Superior temporal gyrus (tissue), 1 donor: ENCODE data around the gene FGF22.
"Not testable (repeated sequence)": the region's sequence is repeated elsewhere in the genome, so short reads cannot be mapped to it uniquely, and the experiment has no call there.

Source experiments
- DNase-seq: peaks from one replicate; pipeline ENCODE4 v3.0.0-alpha.2; 2016; ENCODE audit errors: extremely low spot score

The FGF22 gene

DNA sequence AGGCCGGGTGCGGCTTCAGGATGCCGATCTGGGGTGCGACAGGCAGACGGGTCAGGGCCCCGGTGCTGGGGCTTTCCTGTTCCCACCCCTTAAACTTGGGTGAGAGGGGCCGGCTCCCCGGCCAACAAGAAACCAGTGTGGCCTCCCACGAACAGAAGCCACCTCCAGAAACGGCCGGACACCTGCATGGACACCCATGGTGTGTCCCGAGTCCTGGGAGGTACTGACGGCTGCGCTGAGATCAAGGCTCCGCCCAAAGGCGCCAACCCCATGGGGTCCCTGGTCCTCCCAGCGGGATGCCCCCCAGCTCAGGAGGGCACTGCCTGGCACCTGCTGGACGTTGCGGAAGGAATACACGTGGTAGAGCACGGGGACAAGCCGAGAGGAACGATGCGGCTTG, 17.9 kb upstream of the FGF22 start:
- DNase-seq = no peak

DNA sequence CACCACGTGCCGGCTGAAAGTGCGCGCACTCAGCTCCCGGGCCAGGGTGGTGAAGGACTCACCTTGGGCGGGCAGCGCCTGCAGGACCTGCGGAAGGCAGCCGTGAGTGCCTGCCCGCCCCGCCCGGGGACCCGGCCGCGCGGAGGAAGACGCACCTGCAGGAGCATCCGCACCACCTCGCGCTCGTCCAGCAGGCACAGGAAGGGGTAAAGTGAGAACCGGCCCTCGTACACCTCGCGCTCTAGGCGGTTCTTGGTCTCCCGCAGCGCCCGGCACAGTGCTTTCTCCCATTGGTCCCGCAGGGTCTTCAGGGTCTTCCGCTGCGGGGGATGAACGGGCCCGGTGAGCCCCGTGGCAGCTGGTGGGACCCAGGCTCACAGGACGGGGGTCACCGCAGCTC, 17.0 kb upstream of the FGF22 start:
- no peak for DNase-seq

GRCh38 chr19:623175-623916, 16.3 kb upstream of the FGF22 start:
- DNase-seq = no peak

DNA sequence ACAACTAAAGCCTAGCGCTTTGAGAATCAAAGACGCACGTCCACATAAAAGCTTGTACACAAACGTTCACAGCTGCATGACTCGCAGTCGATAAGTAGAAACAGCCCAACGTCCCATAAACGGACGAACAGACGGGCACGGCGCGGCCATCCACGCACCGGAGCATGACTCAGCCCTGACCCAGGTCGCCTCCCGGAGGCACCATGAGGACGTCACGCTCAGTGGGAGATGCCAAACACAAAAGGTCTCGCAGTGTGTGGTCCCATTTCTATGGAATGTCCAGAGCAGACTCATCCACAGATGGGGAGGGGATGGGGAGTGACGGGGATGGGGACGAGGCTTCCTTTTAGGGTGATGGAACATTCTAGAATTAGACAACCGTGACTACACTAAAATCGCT, 15.7 kb upstream of the FGF22 start:
- DNase-seq = no peak

- no peak for DNase-seq
Observed at GRCh38 chr19:624433-625109, 15.1 kb upstream of the FGF22 start.

DNA sequence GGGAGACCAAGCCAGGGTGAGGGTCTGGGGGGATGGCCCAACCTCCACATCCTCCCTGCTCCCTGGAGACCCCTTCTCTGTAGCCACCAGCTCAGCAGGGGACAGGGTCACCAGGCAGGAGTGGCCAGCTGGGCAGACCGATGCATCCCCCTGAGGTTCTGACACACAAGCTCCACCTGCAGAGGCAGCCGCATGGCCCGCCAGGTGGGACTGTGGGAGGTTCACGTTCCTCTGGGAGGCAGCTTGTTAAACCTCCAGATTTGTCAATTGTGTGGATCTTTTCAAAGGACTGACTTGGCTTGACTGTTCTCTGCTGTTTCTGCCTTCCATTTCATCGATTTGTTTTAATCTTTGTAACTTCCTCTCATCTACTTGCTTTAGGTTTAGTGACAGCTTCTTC, 14.4 kb upstream of the FGF22 start:
- no peak for DNase-seq

- DNase-seq = not testable (repeated sequence)
Observed at GRCh38 chr19:626566-626965, 13.1 kb upstream of the FGF22 start.

GRCh38 chr19:628168-628567, 11.5 kb upstream of the FGF22 start:
- no peak for DNase-seq

DNA sequence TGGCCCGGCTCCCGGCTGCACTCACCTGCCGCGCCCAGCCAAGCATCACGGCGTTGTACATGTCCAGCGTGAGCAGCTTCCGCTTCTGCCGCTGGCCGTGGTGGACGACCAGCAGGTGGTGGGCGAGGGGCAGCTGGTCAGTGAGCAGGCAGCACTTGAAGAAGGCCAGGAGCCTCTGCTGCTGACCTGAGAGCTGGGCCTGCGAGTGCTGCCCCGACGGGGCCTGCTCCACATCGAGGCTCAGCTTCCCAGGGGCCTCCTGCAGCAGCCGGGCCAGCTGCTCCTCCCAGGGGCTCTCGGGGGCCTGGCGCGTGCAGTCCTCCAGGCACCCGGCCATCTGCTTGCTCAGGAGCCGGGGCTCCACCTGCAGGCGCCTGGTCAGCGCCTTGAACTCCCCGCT, 10.2 kb upstream of the FGF22 start:
- DNase-seq = not testable (repeated sequence)

DNA sequence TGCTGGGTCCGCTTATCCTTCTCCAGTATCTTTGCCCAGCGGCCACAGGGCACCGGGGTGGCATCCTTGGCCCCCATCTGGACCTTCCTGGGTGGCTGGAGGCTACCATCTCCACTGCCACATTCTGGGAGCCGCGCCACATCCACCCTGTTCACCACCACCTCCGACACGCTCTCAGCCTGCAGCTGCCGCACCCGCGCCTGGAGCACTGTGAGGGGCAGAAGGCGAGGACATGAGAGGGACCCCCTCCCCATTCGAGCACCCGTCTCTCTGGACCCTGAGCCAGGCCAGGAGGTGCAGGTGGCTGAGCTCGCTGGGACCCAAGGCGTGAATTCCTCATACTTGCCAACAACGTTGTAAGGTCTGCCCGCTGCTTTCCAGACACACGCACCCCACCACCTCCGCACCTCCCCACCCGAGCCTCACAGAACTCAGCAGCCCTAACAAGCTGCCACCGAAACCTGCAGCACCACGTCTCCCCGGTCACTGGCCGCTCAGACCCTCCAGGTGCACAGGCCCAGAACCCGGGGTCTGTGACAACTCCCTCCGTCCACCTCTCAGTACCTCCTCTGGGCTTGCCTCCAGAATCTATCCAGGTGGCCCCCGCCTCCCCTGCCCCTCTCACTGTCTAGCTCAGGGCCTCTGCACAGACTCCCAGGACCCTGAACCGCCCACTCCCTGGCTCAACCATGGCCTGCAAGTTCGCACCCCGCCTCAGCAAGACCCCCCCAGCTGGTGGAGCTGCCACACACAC, 9.5 kb upstream of the FGF22 start:
- no peak for DNase-seq

DNA sequence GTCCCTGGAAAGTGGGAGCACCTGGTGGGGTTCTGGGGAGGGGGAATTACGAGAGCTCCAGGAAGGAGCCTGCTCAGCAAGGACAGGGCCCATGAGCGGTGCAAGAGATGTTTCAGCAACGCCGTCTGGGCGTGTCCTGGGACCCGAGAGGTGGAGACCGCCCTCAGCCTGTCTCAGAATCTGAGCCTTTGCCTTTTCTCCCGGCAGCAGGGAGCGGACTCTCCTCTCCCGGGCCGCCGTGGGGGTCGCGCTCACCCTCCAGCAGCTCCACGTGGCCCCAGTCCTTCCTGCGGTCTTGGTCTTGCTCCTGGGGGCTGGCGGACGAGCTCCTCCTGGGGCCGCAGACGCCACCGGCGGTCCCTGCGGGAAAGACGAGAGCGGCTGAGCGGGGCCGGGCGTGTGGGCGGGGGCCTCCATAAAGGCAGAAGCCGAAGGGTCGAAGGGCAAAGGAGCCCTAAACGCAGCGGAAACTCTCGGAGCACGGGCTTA, 7.1 kb upstream of the FGF22 start:
- DNase-seq = no peak

GRCh38 chr19:633068-633785, 6.5 kb upstream of the FGF22 start, which contains the start of gene POLRMT:
POLRMT (minus strand) TSS chr19:633537; CDS start chr19:633512, 25 bp downstream.
- DNase-seq = peak; percentile 97

DNA sequence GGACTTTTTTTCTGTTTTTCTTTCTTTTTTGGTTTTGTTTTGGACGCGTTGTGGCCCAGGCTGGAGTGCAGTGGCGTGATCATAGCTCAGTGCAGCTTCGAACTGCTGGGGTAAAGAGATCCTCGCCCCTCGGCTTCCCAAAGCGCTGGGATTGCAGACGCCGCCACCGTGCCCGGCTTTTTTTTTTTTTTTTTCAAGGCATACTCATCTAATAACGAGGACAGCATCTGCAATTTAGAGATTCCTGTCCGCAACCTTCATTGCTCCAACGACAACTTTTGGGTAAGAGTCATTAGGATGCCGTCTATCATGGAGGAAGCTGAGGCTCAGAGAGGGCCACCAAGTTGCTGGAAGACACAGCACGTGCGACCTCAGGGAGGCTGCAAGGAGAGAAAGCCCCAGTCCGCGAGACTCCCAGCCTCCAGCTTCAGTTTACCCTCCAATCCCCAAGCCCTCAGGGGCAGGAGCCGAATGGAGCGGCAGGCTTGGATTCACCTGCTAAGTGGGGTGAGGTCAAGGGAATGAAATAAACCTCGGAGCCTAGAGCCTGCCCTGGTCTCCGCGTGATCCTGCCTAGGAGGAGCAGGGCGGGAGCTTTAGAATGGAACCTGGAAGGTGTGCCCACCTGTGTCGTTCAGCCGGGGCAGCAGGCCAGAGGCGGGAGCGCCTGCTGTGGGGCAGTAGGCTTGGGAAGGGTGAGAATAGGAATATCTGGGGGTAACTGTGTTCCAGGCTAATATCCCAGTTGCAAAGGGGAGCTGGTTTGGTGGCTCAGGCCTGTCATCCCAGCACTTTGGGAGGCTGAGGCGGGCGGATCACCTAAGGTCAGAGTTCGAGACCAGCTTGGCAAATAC, 5.7 kb upstream of the FGF22 start:
- DNase-seq = no peak

- no peak for DNase-seq
Observed at GRCh38 chr19:634975-635652, 4.6 kb upstream of the FGF22 start.

GRCh38 chr19:638906-639252, 800 bp upstream of the FGF22 start:
- DNase-seq = no peak

GRCh38 chr19:640161-640558, 481 bp downstream of the FGF22 start:
- no peak for DNase-seq

DNA sequence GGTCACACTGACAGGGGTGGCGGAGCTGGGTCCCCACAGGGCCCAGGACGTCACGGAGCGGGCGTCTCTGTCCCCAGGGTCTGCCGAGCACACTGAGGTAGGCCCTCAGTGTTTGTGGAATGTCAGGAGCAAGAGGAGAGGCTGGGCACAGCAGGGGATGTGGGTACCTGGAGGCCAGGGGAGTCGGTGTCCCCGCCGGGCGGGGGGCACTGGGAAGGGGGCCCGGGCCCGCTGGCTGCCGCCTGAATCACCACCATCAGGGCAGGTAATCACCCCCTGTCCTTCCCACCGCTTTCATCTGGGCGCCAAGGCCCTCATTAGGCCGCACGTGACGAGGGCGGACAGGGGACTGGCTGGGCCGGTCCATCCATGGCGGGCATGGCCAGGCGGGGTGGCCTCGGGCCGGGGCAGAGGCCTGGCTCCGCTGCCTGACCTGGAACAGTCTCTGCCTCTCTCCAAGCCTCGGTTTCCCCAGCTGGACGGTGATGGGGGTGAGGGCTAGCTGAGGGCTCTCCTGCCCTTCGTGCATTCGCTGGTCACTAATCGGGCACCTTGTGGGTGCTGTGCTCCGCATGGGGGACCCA, 1.0 kb downstream of the FGF22 start:
- DNase-seq = no peak

DNA sequence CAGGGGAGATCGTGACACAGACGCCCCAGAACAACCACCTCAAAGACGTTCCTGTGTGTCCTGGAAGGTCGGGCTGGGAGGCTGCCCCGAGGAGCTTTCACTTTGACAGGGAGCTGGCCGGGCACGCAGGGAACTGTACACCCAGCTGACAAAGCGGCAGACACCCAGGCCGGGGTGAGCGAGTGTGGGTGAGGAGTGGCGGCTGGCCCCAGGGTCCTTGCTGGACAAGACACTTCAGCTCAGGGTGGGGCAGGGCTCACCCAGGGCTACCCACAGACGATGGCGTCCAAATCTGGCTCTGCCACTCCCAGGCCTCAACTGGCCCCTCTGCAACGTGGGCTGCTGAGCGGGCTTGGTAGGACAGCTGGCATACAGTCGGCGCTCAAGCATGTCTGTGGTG, 2.0 kb downstream of the FGF22 start:
- no peak for DNase-seq

GRCh38 chr19:642767-643727, 3.4 kb downstream of the FGF22 start:
- DNase-seq = no peak
